CD4-positive, alpha-beta T cell (primary cell): ENCODE data around the gene GUK1. TPM values are rescaled to one million over a fixed set of nuclear protein-coding genes. Genes with fewer than 3 reads are reported as not detected.
A peak's percentile ranks its signal among the peaks of the same experiment; 100 is the strongest.

Experiments
- ATAC-seq: fragments of 200-7000 bp; cut with Tn5 transposase; one replicate; pipeline ENCODE4 v1.10.0; 2022; ENCODE audit warnings: mild to moderate bottlenecking; ENCODE audit not compliant: poor library complexity
- CTCF ChIA-PET: fragments of 350-600 bp; sonication (Branson Sonifier 250); formaldehyde crosslinking; loops from one replicate; lab custom pipeline; 2021; ENCODE audit warnings: antibody characterized with exemption, inconsistent platforms; lab: Charles Lee
- POLR2A ChIA-PET: fragments of 350-600 bp; sonication (Branson Sonifier 250); formaldehyde crosslinking; loops from one replicate; lab custom pipeline; 2021; ENCODE audit warnings: antibody characterized with exemption, inconsistent platforms; lab: Charles Lee
- DNase-seq, 14 experiments: peaks; one replicate each; pipeline ENCODE4 v3.0.0-alpha.2; 2013 to 2020; ENCODE audit warnings: mixed read lengths in 2 of 14
- H3K27ac ChIP-seq, 2 donors: one replicate each; pipeline versions ENCODE4 v1.5.1 to v1.7.0; 2013; ENCODE audit warnings: low read length in 2 of 2, low read depth in 1 of 2, mild to moderate bottlenecking in 1 of 2
- H3K27me3 ChIP-seq, 2 experiments: 1 replicate in 1 of 2; 2 replicates in 1 of 2; pipeline versions ENCODE4 v1.6.1 to v1.7.0; 2013; ENCODE audit warnings: low read length in 2 of 2, control low read depth in 1 of 2, mild to moderate bottlenecking in 1 of 2, moderate library complexity in 1 of 2; ENCODE audit not compliant: insufficient read depth in 2 of 2, control insufficient read depth in 1 of 2
- H3K36me3 ChIP-seq: one replicate; pipeline ENCODE4 v1.6.1; 2013; ENCODE audit warnings: low read length, control low read depth; ENCODE audit not compliant: insufficient read depth
- H3K4me1 ChIP-seq: one replicate; pipeline ENCODE4 v1.6.1; 2013; ENCODE audit warnings: low read length, control low read depth; ENCODE audit not compliant: insufficient read depth
- H3K4me3 ChIP-seq: one replicate; pipeline ENCODE4 v1.5.1; 2013; ENCODE audit warnings: mild to moderate bottlenecking, low read length, moderate library complexity
- H3K9me3 ChIP-seq, 2 experiments: 1 replicate in 1 of 2; 2 replicates in 1 of 2; pipeline versions ENCODE4 v1.6.1 to v1.7.0; 2013; ENCODE audit warnings: low read length in 2 of 2, mild to moderate bottlenecking in 2 of 2, control low read depth in 1 of 2, moderate library complexity in 1 of 2; ENCODE audit not compliant: control insufficient read depth in 1 of 2, insufficient read depth in 1 of 2
- H3K27ac Mint-ChIP-seq: one replicate; pipeline ENCODE4 v1.8.0; 2020; ENCODE audit warnings: mixed read lengths
- H3K27me3 Mint-ChIP-seq: one replicate; pipeline ENCODE4 v1.8.0; 2021; ENCODE audit warnings: mixed read lengths
- H3K36me3 Mint-ChIP-seq: one replicate; pipeline ENCODE4 v1.8.0; 2021; ENCODE audit warnings: low read depth, mixed read lengths
- H3K4me1 Mint-ChIP-seq: one replicate; pipeline ENCODE4 v1.8.0; 2021; ENCODE audit warnings: low read depth, mixed read lengths
- H3K4me3 Mint-ChIP-seq: one replicate; pipeline ENCODE4 v1.8.0; 2020; ENCODE audit warnings: mild to moderate bottlenecking, mixed read lengths
- H3K9me3 Mint-ChIP-seq: one replicate; pipeline ENCODE4 v1.8.0; 2020; ENCODE audit warnings: mixed read lengths
- CTCF ChIP-seq: fragments of 200-600 bp; IDR thresholded peaks from one replicate; pipeline ENCODE4 v1.8.0; 2022; ENCODE audit warnings: antibody characterized with exemption, mild to moderate bottlenecking
- intact Hi-C, 2 experiments: fragments of 100-400 bp; cut with DNase I in 1 of 2; cut with micrococcal nuclease in 1 of 2; formaldehyde crosslinking; loops; one replicate each; pipeline versions ENCODE4 v1.15.1 to v1.9.0; 2023 to 2025; cut with DNase I, micrococcal nuclease
- total RNA-seq, 174 experiments: library from RNA in 2 of 174; stranded (reverse) in 2 of 174; gene quantifications; one replicate each; pipeline ENCODE4 v1.2.3 and lab custom pipeline; 2021 to 2026

Gene GUK1
- total RNA-seq, 2 experiments from 2014 or later: 373 to 378 TPM

DNA sequence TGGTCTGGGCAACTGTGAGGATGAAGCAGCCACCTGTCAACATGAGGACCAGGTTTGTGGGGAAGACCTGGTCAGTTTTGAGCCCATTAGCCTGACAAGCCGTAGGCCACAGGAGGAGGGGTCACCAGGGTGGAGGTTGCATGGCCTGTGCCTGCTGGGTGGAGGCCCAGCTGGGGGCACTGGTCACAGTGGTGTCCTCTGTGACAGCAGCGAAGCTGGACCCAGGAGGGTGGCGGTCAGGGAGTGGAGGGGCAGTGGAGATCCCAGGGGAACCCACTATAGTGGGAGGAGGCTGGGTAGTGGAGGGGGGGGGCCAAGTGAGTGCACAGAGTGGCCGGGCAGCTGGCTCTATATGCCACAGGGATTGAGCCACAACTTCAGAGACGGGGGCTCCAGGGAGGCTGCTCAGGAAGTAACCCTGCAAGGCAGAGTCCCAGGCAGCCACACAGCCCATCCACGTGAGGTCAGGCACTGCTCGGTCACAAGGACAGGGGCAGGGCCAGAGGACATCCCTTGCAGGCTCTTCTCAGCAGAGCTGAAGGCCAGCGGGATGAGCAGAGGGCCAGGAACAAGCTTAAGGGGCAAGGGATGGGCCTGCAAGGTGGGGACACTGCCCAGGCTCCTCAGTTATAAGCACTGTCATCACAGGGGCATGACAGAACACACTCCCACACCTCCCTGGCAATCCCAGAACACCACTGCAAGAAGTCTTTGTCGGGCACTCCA lies 34.6 kb upstream of the GUK1 start:
- H3K27ac Mint-ChIP-seq: peak overlapping the region; percentile 84
- peaks cover 48% of the 10 kb centered on the region for H3K4me1 Mint-ChIP-seq

GRCh38 chr1:228105996-228106799 lies 33.9 kb upstream of the GUK1 start:
- no peaks in the 10 kb centered on the region for H3K27me3 Mint-ChIP-seq
- ChIA-PET CTCF (no interaction called here), POLR2A (interaction anchor here (1.2 to 1.9 kb wide), 2 partner anchors 24 to 59 kb away, joined by 5 to 10 read pairs; partner anchors contain the start of genes ARF1 and IBA57)
- no peaks in the 10 kb centered on the region for H3K9me3 ChIP-seq
- H3K4me1 Mint-ChIP-seq: peaks cover 44% of the 10 kb centered on the region
- no peaks in the 10 kb centered on the region for H3K9me3 Mint-ChIP-seq
- no peak overlapping the region for H3K27ac Mint-ChIP-seq
- TF ChIP-seq CTCF: no peak
- peaks cover 52% of the 10 kb centered on the region for H3K4me1 ChIP-seq
- H3K27me3 ChIP-seq: no peaks in the 10 kb centered on the region
- DNase-seq (no peak), ATAC-seq (no peak)
- H3K4me3 Mint-ChIP-seq: peak overlapping the region; percentile 67
- no peak overlapping the region for H3K4me3 ChIP-seq
- H3K27ac ChIP-seq: no peak overlapping the region
- peaks cover 30% of the 10 kb centered on the region for H3K36me3 Mint-ChIP-seq
- intact Hi-C loops: loop anchor here (10.0 kb wide), 3 partner anchors 111 to 371 kb away; partner anchors contain the start of genes JMJD4 (in 1 of the 2), SNAP47 (in 1 of the 2) and TRIM11 (in 1 of the 2)
- H3K36me3 ChIP-seq: peaks cover 24% of the 10 kb centered on the region

More for the DNA sequence above, 34.6 kb upstream of the GUK1 start:
- ATAC-seq: no peak
- H3K27me3 Mint-ChIP-seq: no peaks in the 10 kb centered on the region
- H3K4me3 ChIP-seq: no peak overlapping the region
- peak in 1 of 14 experiments; percentile 32 for DNase-seq
- ChIA-PET POLR2A (interaction anchor here (1.2 to 1.9 kb wide), 2 partner anchors 23 to 60 kb away, joined by 5 to 10 read pairs; partner anchors contain the start of genes ARF1 and IBA57), CTCF (no interaction called here)
- H3K36me3 ChIP-seq: peaks cover 32% of the 10 kb centered on the region
- peaks cover 57% of the 10 kb centered on the region for H3K4me1 ChIP-seq
- H3K4me3 Mint-ChIP-seq: peak overlapping the region; percentile 96
- no peaks in the 10 kb centered on the region for H3K27me3 ChIP-seq
- H3K27ac ChIP-seq: no peak overlapping the region
- H3K9me3 Mint-ChIP-seq: no peaks in the 10 kb centered on the region
- intact Hi-C loops: loop anchor here (10.0 kb wide), 3 partner anchors 111 to 371 kb away; partner anchors contain the start of genes JMJD4 (in 1 of the 2), SNAP47 (in 1 of the 2) and TRIM11 (in 1 of the 2)
- no peak for TF ChIP-seq CTCF
- peaks cover 37% of the 10 kb centered on the region for H3K36me3 Mint-ChIP-seq
- H3K9me3 ChIP-seq: no peaks in the 10 kb centered on the region

DNA sequence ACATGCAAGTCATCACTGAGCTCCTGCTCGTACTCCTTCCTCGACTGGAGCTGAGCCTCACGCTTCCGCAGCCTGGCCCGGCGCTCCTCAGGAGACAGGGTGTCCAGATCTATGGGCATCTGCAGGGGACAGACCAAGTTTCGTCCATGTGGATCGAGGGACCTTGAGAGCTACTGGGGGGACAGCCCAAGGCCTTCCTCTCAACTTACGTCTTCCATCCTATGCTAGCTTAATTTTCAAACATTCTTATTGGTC lies 33.4 kb upstream of the GUK1 start:
- Histone ChIP-seq H3K27me3 (no peaks in the 10 kb centered on the region), H3K27ac (no peak overlapping the region), H3K4me3 (no peak overlapping the region), H3K4me1 (peaks cover 46% of the 10 kb centered on the region), H3K9me3 (no peaks in the 10 kb centered on the region), H3K36me3 (peaks cover 23% of the 10 kb centered on the region)
- POLR2A ChIA-PET: interaction anchor here (1.9 kb wide), 1 partner anchor 59 kb away, joined by 10 read pairs; the partner anchor contains the start of gene IBA57
- H3K4me3 Mint-ChIP-seq: peak overlapping the region; percentile 12
- DNase-seq (no peak), ATAC-seq (no peak)
- TF ChIP-seq CTCF: no peak
- no peaks in the 10 kb centered on the region for H3K9me3 Mint-ChIP-seq
- H3K27me3 Mint-ChIP-seq: no peaks in the 10 kb centered on the region
- H3K4me1 Mint-ChIP-seq: peaks cover 39% of the 10 kb centered on the region
- intact Hi-C loops: loop anchor here (10.0 kb wide), 3 partner anchors 112 to 372 kb away; partner anchors contain the start of genes JMJD4 (in 1 of the 2), SNAP47 (in 1 of the 2) and TRIM11 (in 1 of the 2)
- CTCF ChIA-PET: no interaction called here
- H3K36me3 Mint-ChIP-seq: peaks cover 25% of the 10 kb centered on the region
- peak overlapping the region; percentile 93 for H3K27ac Mint-ChIP-seq
